Natural killer cell (primary cell): ENCODE results near the gene GPR25. TPM values are rescaled to one million over a fixed set of nuclear protein-coding genes. Genes with fewer than 3 reads are reported as not detected.

Source experiments
- ATAC-seq, 3 donors: fragments of 150-1000 bp in 2 of 3; fragments of 200-7000 bp in 1 of 3; cut with Tn5 transposase; 1 replicate in 1 of 3; 2 replicates in 2 of 3; pipeline ENCODE4 v1.10.0; 2021; ENCODE audit warnings: mild to moderate bottlenecking in 2 of 3, moderate library complexity in 2 of 3
- DNase-seq, 2 donors: peaks; one replicate each; pipeline versions ENCODE4 v3.0.0 to v3.0.0-alpha.2; 2013 to 2021; ENCODE audit warnings: mixed read lengths in 1 of 2
- H3K27ac ChIP-seq: one replicate; pipeline ENCODE4 v1.5.1; 2013; ENCODE audit warnings: mild to moderate bottlenecking, low read length
- H3K27me3 ChIP-seq: one replicate; pipeline ENCODE4 v1.6.1; 2013; ENCODE audit warnings: low read length; ENCODE audit not compliant: control insufficient read depth, insufficient read depth
- H3K36me3 ChIP-seq: one replicate; pipeline ENCODE4 v1.6.1; 2013; ENCODE audit warnings: low read length; ENCODE audit not compliant: control insufficient read depth, insufficient read depth
- H3K4me1 ChIP-seq: one replicate; pipeline ENCODE4 v1.6.1; 2013; ENCODE audit warnings: low read length; ENCODE audit not compliant: control insufficient read depth, insufficient read depth
- H3K4me3 ChIP-seq: one replicate; pipeline ENCODE4 v1.5.1; 2013; ENCODE audit warnings: low read length
- H3K9me3 ChIP-seq: one replicate; pipeline ENCODE4 v1.6.1; 2013; ENCODE audit warnings: low read length; ENCODE audit not compliant: control insufficient read depth, insufficient read depth
- H3K27ac Mint-ChIP-seq, 2 donors: one replicate each; pipeline ENCODE4 v1.8.0; 2022; ENCODE audit warnings: mild to moderate bottlenecking in 2 of 2, mixed read lengths in 2 of 2, moderate library complexity in 1 of 2
- H3K27me3 Mint-ChIP-seq, 2 donors: one replicate each; pipeline ENCODE4 v1.8.0; 2022; ENCODE audit warnings: low read depth in 2 of 2, mixed read lengths in 2 of 2
- H3K36me3 Mint-ChIP-seq: one replicate; pipeline ENCODE4 v1.8.0; 2022; ENCODE audit warnings: mixed read lengths
- H3K4me1 Mint-ChIP-seq, 2 donors: one replicate each; pipeline ENCODE4 v1.8.0; 2022; ENCODE audit warnings: mixed read lengths in 2 of 2
- H3K4me3 Mint-ChIP-seq: one replicate; pipeline ENCODE4 v1.8.0; 2022; ENCODE audit warnings: mild to moderate bottlenecking, moderate library complexity, mixed read lengths
- H3K9me3 Mint-ChIP-seq, 2 donors: one replicate each; pipeline ENCODE4 v1.8.0; 2022; ENCODE audit warnings: mixed read lengths in 2 of 2
- WGBS: methylation state at CpG from one replicate; pipeline ENCODE4 v1.1.7; 2013; ENCODE audit warnings: missing lambda C conversion rate; ENCODE audit not compliant: insufficient coverage; 5-methylcytosine and 5-hydroxymethylcytosine counted together
- intact Hi-C: fragments of 100-400 bp; cut with micrococcal nuclease; formaldehyde crosslinking; loops from one replicate; pipeline ENCODE4 v1.14.2; 2022
- total RNA-seq, 4 donors: library from RNA; stranded (reverse); fragments of 120-200 nt in 1 of 4; gene quantifications; one replicate each; pipeline versions ENCODE4 v1.2.3 to v1.2.4, GENCODE V29; 2013 to 2022
- TF ChIP-seq, protein P1 (sequence below): fragments of 200-600 bp; IDR thresholded peaks from one replicate; pipeline ENCODE4 v1.8.0; 2022; ENCODE audit warnings: antibody characterized with exemption

GPR25 gene
- total RNA-seq, 3 donors from 2014 or later (not counting 1 experiment from before 2014, with no cell fraction given): 2.1 to 9.4 (median 2.7) TPM

DNA sequence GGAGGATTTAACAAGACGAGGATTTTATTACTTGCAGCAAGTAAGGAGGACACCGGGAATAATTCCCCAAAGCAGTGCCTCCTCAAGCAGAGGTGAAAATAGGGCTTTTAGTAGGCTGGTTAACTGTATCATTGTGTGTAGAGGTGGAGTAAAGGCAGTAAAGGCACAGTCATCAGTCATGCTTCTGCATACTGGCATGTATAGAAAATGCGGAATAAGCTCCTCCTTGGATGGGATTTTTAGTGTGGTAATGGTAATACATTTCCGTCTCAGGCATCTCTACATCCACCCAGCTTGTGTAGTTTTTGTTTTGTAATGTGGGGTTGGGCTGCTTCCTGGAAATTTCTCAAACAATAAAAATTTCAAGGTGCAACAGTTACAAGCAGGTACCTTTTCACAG is 27.4 kb upstream of the GPR25 start:
- Histone ChIP-seq H3K27me3 (no peaks in the 10 kb centered on the region), H3K36me3 (no peaks in the 10 kb centered on the region), H3K9me3 (no peaks in the 10 kb centered on the region), H3K27ac (no peak overlapping the region), H3K4me1 (no peaks in the 10 kb centered on the region), H3K4me3 (no peak overlapping the region)
- intact Hi-C loops: no loop called here
- Mint-ChIP-seq H3K27ac (no peak overlapping the region), H3K9me3 (no peaks in the 10 kb centered on the region), H3K4me1 (peaks cover 15 to 18% of the 10 kb centered on the region in 2 donors), H3K36me3 (no peaks in the 10 kb centered on the region), H3K27me3 (peaks cover 6 to 9% of the 10 kb centered on the region in 2 donors), H3K4me3 (no peak overlapping the region)
- no peak for DNase-seq
- no peak for ATAC-seq
- TF ChIP-seq, protein P1, sequence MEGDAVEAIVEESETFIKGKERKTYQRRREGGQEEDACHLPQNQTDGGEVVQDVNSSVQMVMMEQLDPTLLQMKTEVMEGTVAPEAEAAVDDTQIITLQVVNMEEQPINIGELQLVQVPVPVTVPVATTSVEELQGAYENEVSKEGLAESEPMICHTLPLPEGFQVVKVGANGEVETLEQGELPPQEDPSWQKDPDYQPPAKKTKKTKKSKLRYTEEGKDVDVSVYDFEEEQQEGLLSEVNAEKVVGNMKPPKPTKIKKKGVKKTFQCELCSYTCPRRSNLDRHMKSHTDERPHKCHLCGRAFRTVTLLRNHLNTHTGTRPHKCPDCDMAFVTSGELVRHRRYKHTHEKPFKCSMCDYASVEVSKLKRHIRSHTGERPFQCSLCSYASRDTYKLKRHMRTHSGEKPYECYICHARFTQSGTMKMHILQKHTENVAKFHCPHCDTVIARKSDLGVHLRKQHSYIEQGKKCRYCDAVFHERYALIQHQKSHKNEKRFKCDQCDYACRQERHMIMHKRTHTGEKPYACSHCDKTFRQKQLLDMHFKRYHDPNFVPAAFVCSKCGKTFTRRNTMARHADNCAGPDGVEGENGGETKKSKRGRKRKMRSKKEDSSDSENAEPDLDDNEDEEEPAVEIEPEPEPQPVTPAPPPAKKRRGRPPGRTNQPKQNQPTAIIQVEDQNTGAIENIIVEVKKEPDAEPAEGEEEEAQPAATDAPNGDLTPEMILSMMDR: no peak
- 96% methylated on average over 2 of the region's 4 CpGs for WGBS

- DNase-seq (no peak), ATAC-seq (no peak)
- Histone ChIP-seq H3K4me1 (no peaks in the 10 kb centered on the region), H3K36me3 (no peaks in the 10 kb centered on the region), H3K4me3 (no peak overlapping the region), H3K27ac (no peak overlapping the region), H3K27me3 (no peaks in the 10 kb centered on the region), H3K9me3 (no peaks in the 10 kb centered on the region)
- Mint-ChIP-seq H3K27ac (no peak overlapping the region), H3K4me3 (no peak overlapping the region), H3K9me3 (no peaks in the 10 kb centered on the region), H3K36me3 (no peaks in the 10 kb centered on the region), H3K4me1 (peaks cover 17 to 22% of the 10 kb centered on the region in 2 donors), H3K27me3 (peaks cover 6 to 9% of the 10 kb centered on the region in 2 donors)
- intact Hi-C loops: no loop called here
- WGBS: 100% methylated on average over 1 of the region's 1 CpG
- TF ChIP-seq, protein P1: no peak
These were observed 26.4 kb upstream of the GPR25 start for GRCh38 chr1:200846398-200846797.

GRCh38 chr1:200849430-200849829 is 23.4 kb upstream of the GPR25 start:
- intact Hi-C loops: no loop called here
- no peaks in the 10 kb centered on the region for H3K9me3 ChIP-seq
- TF ChIP-seq, protein P1: no peak
- no peaks in the 10 kb centered on the region for H3K36me3 ChIP-seq
- H3K4me1 Mint-ChIP-seq: peaks cover 17 to 22% of the 10 kb centered on the region in 2 donors
- H3K9me3 Mint-ChIP-seq: no peaks in the 10 kb centered on the region
- H3K27me3 Mint-ChIP-seq: peaks cover 9% of the 10 kb centered on the region in 2 donors
- no peak overlapping the region for H3K27ac Mint-ChIP-seq
- no peak overlapping the region for H3K4me3 ChIP-seq
- no peak overlapping the region for H3K27ac ChIP-seq
- H3K27me3 ChIP-seq: no peaks in the 10 kb centered on the region
- WGBS: 67% methylated on average over 6 of the region's 6 CpGs
- H3K4me1 ChIP-seq: no peaks in the 10 kb centered on the region
- no peak overlapping the region for H3K4me3 Mint-ChIP-seq
- no peaks in the 10 kb centered on the region for H3K36me3 Mint-ChIP-seq
- ATAC-seq (peak in 2 of 3 donors; percentile 38 to 57), DNase-seq (no peak)

GRCh38 chr1:200850554-200850953 is 22.2 kb upstream of the GPR25 start:
- H3K4me1 ChIP-seq: no peaks in the 10 kb centered on the region

More at GRCh38 chr1:200850554-200850953, 22.2 kb upstream of the GPR25 start:
- Histone ChIP-seq H3K9me3 (no peaks in the 10 kb centered on the region), H3K4me3 (no peak overlapping the region), H3K36me3 (no peaks in the 10 kb centered on the region), H3K27me3 (no peaks in the 10 kb centered on the region), H3K27ac (no peak overlapping the region)
- ATAC-seq: no peak
- intact Hi-C loops: no loop called here
- no peaks in the 10 kb centered on the region for H3K9me3 Mint-ChIP-seq
- H3K27me3 Mint-ChIP-seq: peaks cover 9% of the 10 kb centered on the region in 2 donors
- H3K27ac Mint-ChIP-seq: no peak overlapping the region
- H3K36me3 Mint-ChIP-seq: no peaks in the 10 kb centered on the region
- no peak for DNase-seq
- H3K4me1 Mint-ChIP-seq: peaks cover 17 to 22% of the 10 kb centered on the region in 2 donors
- TF ChIP-seq, protein P1: no peak
- H3K4me3 Mint-ChIP-seq: no peak overlapping the region
